GM12878 (cell line): Measurements from ENCODE around the gene KCNIP3. TPM values are rescaled to one million over a fixed set of nuclear protein-coding genes. Genes with fewer than 3 reads are reported as not detected.

Experiments
- ATAC-seq: fragments of 200-7000 bp; cut with Tn5 transposase; 3 replicates; pipeline ENCODE4 v1.9.1; 2020; ENCODE audit warnings: mild to moderate bottlenecking, moderate library complexity
- BruUV-seq: library from RNA; stranded (reverse); fragments of 400-500 nt; replicated peaks from 2 replicates; lab custom pipeline; 2021; lab: Mats Ljungman, UMichigan
- CTCF ChIA-PET: fragments of 300-600 bp; sonication (Branson Sonifier 250); formaldehyde crosslinking; extraction: SDS; loops from one replicate; lab custom pipeline; 2021; ENCODE audit warnings: inconsistent platforms; lab: Yijun Ruan, JAX
- POLR2A ChIA-PET: fragments of 350-600 bp; formaldehyde crosslinking; extraction: SDS; loops from one replicate; lab custom pipeline; 2021; ENCODE audit warnings: inconsistent platforms; lab: Charles Lee
- RAD21 ChIA-PET: fragments of 300-600 bp; sonication (Branson Sonifier 250); formaldehyde crosslinking; loops from one replicate; lab custom pipeline; 2023; ENCODE audit warnings: antibody characterized with exemption; ENCODE audit not compliant: unreplicated experiment; lab: Charles Lee
- SMC1A ChIA-PET: fragments of 300-600 bp; sonication (Branson Sonifier 250); formaldehyde crosslinking; loops from one replicate; lab custom pipeline; 2023; ENCODE audit not compliant: unreplicated experiment, uncharacterized antibody; lab: Charles Lee
- DNase-seq: peaks from one replicate; pipeline ENCODE4 v3.0.0-alpha.2; 2011; ENCODE audit warnings: low read depth, low spot score
- FAIRE-seq: peaks from 3 replicates; lab custom pipeline; 2011; peaks lifted over from hg19 to GRCh38; lab: Jason Lieb, UNC
- H2AFZ ChIP-seq: 2 replicates; pipeline ENCODE4 v1.6.0; 2011; ENCODE audit warnings: low read depth, low read length, control low read depth; ENCODE audit not compliant: control insufficient read depth
- H3K27ac ChIP-seq: 2 replicates; pipeline ENCODE4 v1.5.1; 2011; ENCODE audit warnings: control low read depth; ENCODE audit not compliant: control insufficient read depth, insufficient read depth
- H3K27me3 ChIP-seq, 2 experiments: replicated peaks in 1 of 2; 2 replicates each; pipeline versions ENCODE4 v1.6.0 to v1.6.1; 2011; ENCODE audit warnings: low read length in 1 of 2; ENCODE audit not compliant: control insufficient read depth in 2 of 2, insufficient read depth in 2 of 2
- H3K36me3 ChIP-seq, 2 experiments: 2 replicates each; pipeline ENCODE4 v1.5.1; 2011; ENCODE audit warnings: low read length in 1 of 2; ENCODE audit not compliant: control insufficient read depth in 2 of 2, insufficient read depth in 2 of 2
- H3K4me1 ChIP-seq: 2 replicates; pipeline ENCODE4 v1.6.1; 2011; ENCODE audit warnings: mild to moderate bottlenecking, low read length, moderate library complexity, mixed read lengths; ENCODE audit not compliant: control insufficient read depth, insufficient read depth
- H3K4me2 ChIP-seq: 2 replicates; pipeline ENCODE4 v1.6.0; 2011; ENCODE audit warnings: control low read depth; ENCODE audit not compliant: control insufficient read depth, insufficient read depth
- H3K4me3 ChIP-seq: fragments of 200-600 bp; sonication (generic); 2 replicates; pipeline ENCODE4 v1.5.1; 2016
- H3K79me2 ChIP-seq: 2 replicates; pipeline ENCODE4 v1.6.0; 2011; ENCODE audit warnings: low read length; ENCODE audit not compliant: control insufficient read depth, insufficient read depth
- H3K9ac ChIP-seq: 2 replicates; pipeline ENCODE4 v1.8.0; 2011; ENCODE audit warnings: low read length, control low read depth, mixed read lengths; ENCODE audit not compliant: control insufficient read depth, insufficient read depth
- H3K9me3 ChIP-seq: replicated peaks from 3 replicates; pipeline ENCODE4 v1.5.1; 2011; ENCODE audit warnings: mild to moderate bottlenecking, low read length; ENCODE audit not compliant: control insufficient read depth, insufficient read depth
- H4K20me1 ChIP-seq: 2 replicates; pipeline ENCODE4 v1.6.0; 2011; ENCODE audit not compliant: control insufficient read depth, insufficient read depth
- BRCA1 ChIP-seq: IDR thresholded peaks from 2 replicates; pipeline ENCODE4 v1.6.1; 2011; ENCODE audit warnings: low read depth, low read length, improper control_type of control experiment
- CBFB ChIP-seq: IDR thresholded peaks from 2 replicates; pipeline ENCODE4 v1.6.1; 2016; ENCODE audit warnings: antibody characterized with exemption, low read depth
- CHD2 ChIP-seq: IDR thresholded peaks from 2 replicates; pipeline ENCODE4 v1.6.1; 2011; ENCODE audit warnings: low read depth, low read length, improper control_type of control experiment, borderline replicate concordance
- CREB1 ChIP-seq: IDR thresholded peaks from 2 replicates; pipeline ENCODE4 v1.6.1; 2012; ENCODE audit warnings: low read depth, mild to moderate bottlenecking, inconsistent platforms
- HDAC6 ChIP-seq: fragments of 200-600 bp; sonication (generic); IDR thresholded peaks from one replicate; pipeline ENCODE4 v1.8.0; 2017; ENCODE audit warnings: antibody characterized with exemption; ENCODE audit not compliant: unreplicated experiment
- KAT2A ChIP-seq: conservative IDR thresholded peaks from 2 replicates; pipeline ENCODE4 v1.6.1; 2011; ENCODE audit warnings: low read depth, low read length; ENCODE audit not compliant: control insufficient read depth
- MTA2 ChIP-seq: fragments of 450-650 bp; IDR thresholded peaks from 2 replicates; pipeline ENCODE4 v1.6.1; 2016; ENCODE audit warnings: low read depth, mild to moderate bottlenecking, moderate library complexity
- MXI1 ChIP-seq: fragments of 150-350 bp; IDR thresholded peaks from 2 replicates; pipeline ENCODE4 v1.6.1; 2011; ENCODE audit warnings: low read depth, mild to moderate bottlenecking, inconsistent platforms, low read length, improper control_type of control experiment
- TBL1XR1 ChIP-seq: IDR thresholded peaks from 2 replicates; pipeline ENCODE4 v1.6.1; 2012; ENCODE audit warnings: low read depth, low read length, improper control_type of control experiment
- YBX1 ChIP-seq: fragments of 450-650 bp; IDR thresholded peaks from 2 replicates; pipeline ENCODE4 v1.6.1; 2016; ENCODE audit warnings: antibody characterized with exemption
- ZBED1 ChIP-seq: IDR thresholded peaks from 2 replicates; pipeline ENCODE4 v1.6.1; 2016; ENCODE audit warnings: borderline replicate concordance
- WGBS: methylation state at CpG from one replicate; pipeline ENCODE4 v1.1.6; 2016; ENCODE audit warnings: low lambda C conversion rate; ENCODE audit not compliant: insufficient replicate concordance, insufficient coverage; ENCODE audit errors: missing lambda C conversion rate; 5-methylcytosine and 5-hydroxymethylcytosine counted together
- in situ Hi-C: fragments of 300-500 bp; cut with MboI; formaldehyde crosslinking; loops from 9 replicates; pipeline ENCODE4 v1.14.3; 2018; ENCODE audit warnings: mixed read lengths
- intact Hi-C: fragments of 100-400 bp; cut with micrococcal nuclease; formaldehyde crosslinking; loops from one replicate; pipeline ENCODE4 v1.14.2; 2022; ENCODE audit not compliant: unreplicated experiment
- polyA plus RNA-seq, 11 experiments: library from polyadenylated mRNA; depleted of rRNA in 4 of 11; unstranded in 6 of 11; stranded (reverse) in 5 of 11; fragments of >200 nt; fragmentation: Nextera tagmentation in 4 of 11; fragmentation: Illumina TruSeq in 1 of 11; extraction: Ambion mirVana in 4 of 11; extraction: Trizol in 1 of 11; gene quantifications; 1 replicate in 1 of 11; 2 replicates in 10 of 11; pipeline versions ENCODE4 v1.2.1 to v1.2.3, GENCODE V29; 2011 to 2016; ENCODE audit warnings: inconsistent platforms in 2 of 11, missing spikeins in 2 of 11, low read depth in 1 of 11
- total RNA-seq, 4 experiments: library from RNA; depleted of rRNA in 3 of 4; stranded (reverse); fragments of >200 nt in 3 of 4; fragmentation: Illumina TruSeq in 1 of 4; extraction: Trizol in 1 of 4; gene quantifications; 2 replicates each; pipeline versions ENCODE4 v1.2.1 to v1.2.3, GENCODE V29; 2013 to 2021
- TF ChIP-seq, protein P1 (sequence below): fragments of 450-650 bp; formaldehyde crosslinking; IDR thresholded peaks from 2 replicates; pipeline ENCODE4 v1.5.0; 2022; ENCODE audit warnings: mild to moderate bottlenecking, missing genetic modification characterization

KCNIP3 gene
- total and polyA plus RNA-seq, 10 of the 15 experiments (the other 5 are each of a cell fraction or from before 2014, with no cell fraction given), result not detected

DNA sequence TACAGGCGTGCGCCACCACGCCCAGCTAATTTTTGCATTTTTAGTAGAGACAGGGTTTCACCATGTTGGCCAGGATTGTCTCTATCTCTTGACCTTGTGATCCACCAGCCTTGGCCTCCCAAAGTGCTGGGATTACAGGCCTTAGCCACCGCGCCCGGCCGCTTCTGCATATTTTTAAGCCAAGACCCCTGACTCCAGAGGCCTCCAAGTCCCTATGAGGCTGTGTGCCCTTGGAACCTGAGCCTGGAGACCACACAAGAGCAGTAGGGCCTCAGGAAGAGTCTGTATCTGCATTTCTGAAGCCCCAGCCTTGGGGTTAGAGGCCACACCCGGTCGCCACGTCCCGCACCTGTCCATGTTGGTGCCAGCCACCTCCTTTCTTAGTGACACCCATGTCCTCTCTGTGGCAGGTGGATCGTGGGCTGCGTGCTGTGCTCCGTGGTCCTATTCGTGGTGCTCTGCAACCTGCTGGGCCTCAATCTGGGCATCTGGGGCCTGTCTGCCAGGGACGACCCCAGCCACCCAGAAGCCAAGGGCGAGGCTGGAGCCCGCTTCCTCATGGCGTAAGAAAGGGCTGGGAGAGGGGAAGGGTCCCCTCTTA lies 17.6 kb upstream of the KCNIP3 start:
- ChIA-PET RAD21 (no interaction called here), POLR2A (no interaction called here), CTCF (no interaction called here), SMC1A (no interaction called here)
- Histone ChIP-seq H3K9ac (no peak overlapping the region), H3K27ac (no peak overlapping the region), H3K9me3 (no peaks in the 10 kb centered on the region), H3K36me3 (no peaks in the 10 kb centered on the region), H3K27me3 (no peaks in the 10 kb centered on the region), H4K20me1 (no peaks in the 10 kb centered on the region), H3K79me2 (no peaks in the 10 kb centered on the region), H3K4me1 (no peaks in the 10 kb centered on the region), H2AFZ (no peak overlapping the region), H3K4me2 (no peak overlapping the region), H3K4me3 (no peak overlapping the region)
- no peak for DNase-seq
- in situ Hi-C loops, result no loop called here
- intact Hi-C loops, result no loop called here
- FAIRE-seq, result no peak
- 50% methylated on average over 19 of the region's 19 CpGs for WGBS
- TF ChIP-seq CREB1 (no peak), TBL1XR1 (no peak), MTA2 (no peak), CBFB (no peak), HDAC6 (no peak), MXI1 (no peak), ZBED1 (no peak), YBX1 (no peak), CHD2 (no peak), KAT2A (no peak), BRCA1 (no peak)
- TF ChIP-seq, protein P1, sequence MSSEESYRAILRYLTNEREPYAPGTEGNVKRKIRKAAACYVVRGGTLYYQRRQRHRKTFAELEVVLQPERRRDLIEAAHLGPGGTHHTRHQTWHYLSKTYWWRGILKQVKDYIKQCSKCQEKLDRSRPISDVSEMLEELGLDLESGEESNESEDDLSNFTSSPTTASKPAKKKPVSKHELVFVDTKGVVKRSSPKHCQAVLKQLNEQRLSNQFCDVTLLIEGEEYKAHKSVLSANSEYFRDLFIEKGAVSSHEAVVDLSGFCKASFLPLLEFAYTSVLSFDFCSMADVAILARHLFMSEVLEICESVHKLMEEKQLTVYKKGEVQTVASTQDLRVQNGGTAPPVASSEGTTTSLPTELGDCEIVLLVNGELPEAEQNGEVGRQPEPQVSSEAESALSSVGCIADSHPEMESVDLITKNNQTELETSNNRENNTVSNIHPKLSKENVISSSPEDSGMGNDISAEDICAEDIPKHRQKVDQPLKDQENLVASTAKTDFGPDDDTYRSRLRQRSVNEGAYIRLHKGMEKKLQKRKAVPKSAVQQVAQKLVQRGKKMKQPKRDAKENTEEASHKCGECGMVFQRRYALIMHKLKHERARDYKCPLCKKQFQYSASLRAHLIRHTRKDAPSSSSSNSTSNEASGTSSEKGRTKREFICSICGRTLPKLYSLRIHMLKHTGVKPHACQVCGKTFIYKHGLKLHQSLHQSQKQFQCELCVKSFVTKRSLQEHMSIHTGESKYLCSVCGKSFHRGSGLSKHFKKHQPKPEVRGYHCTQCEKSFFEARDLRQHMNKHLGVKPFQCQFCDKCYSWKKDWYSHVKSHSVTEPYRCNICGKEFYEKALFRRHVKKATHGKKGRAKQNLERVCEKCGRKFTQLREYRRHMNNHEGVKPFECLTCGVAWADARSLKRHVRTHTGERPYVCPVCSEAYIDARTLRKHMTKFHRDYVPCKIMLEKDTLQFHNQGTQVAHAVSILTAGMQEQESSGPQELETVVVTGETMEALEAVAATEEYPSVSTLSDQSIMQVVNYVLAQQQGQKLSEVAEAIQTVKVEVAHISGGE (CRISPR knock-in tag), result no peak
- no TSS peak for BruUV-seq
- no peak for ATAC-seq
